ENCODE results near the gene LUM. TPM values are rescaled to one million over a fixed set of nuclear protein-coding genes. Genes with fewer than 3 reads are reported as not detected.

Gene LUM
- polyA plus RNA-seq, 10 donors, result 541 to 951 (median 703) TPM

Other genes with a start within 250 kb of the LUM start
- gene CCER1, start 156.3 kb downstream of the LUM start, polyA plus RNA-seq (ENCODE audit: insufficient read length in 10 of 10), result not detected
- gene EPYC, start 106.5 kb downstream of the LUM start, polyA plus RNA-seq (ENCODE audit: insufficient read length in 10 of 10), result under 1 TPM in 1 of 10 donors, not detected in 9; 0.15 TPM
- 100 to 1,000 TPM in 5 of 10 donors, 10 to 100 TPM in 5; 14.8 to 197 (median 87.1) TPM for gene KERA, start 53.5 kb downstream of the LUM start, polyA plus RNA-seq (ENCODE audit: insufficient read length in 10 of 10)
- gene DCN, start 71.3 kb upstream of the LUM start, polyA plus RNA-seq (ENCODE audit: insufficient read length in 10 of 10), result 1,000 to 10,000 TPM; 1,444 to 2,589 (median 1,760) TPM

All from muscle of back (tissue), 10 donors.